Central memory CD8-positive, alpha-beta T cell (primary cell): Measurements from ENCODE around the gene SGMS1.

Experiments used
- ATAC-seq: fragments of 150-1000 bp; cut with Tn5 transposase; replicated peaks from 2 replicates; pipeline ENCODE4 v1.10.0; 2022; ENCODE audit warnings: mild to moderate bottlenecking, moderate FRiP score, moderate number of reproducible peaks; ENCODE audit not compliant: poor library complexity, severe bottlenecking; ENCODE audit errors: extremely low read depth
- DNase-seq, 2 donors: peaks; one replicate each; pipeline ENCODE4 v3.0.0; 2021; ENCODE audit warnings: low spot score in 2 of 2
- H3K27ac Mint-ChIP-seq: one replicate; pipeline ENCODE4 v1.8.0; 2022; ENCODE audit warnings: low read depth, mild to moderate bottlenecking, moderate library complexity, mixed read lengths
- H3K27me3 Mint-ChIP-seq: one replicate; pipeline ENCODE4 v1.8.0; 2022; ENCODE audit warnings: mixed read lengths
- H3K36me3 Mint-ChIP-seq: one replicate; pipeline ENCODE4 v1.8.0; 2022; ENCODE audit warnings: mild to moderate bottlenecking, moderate library complexity, mixed read lengths; ENCODE audit not compliant: insufficient read depth
- H3K4me1 Mint-ChIP-seq: one replicate; pipeline ENCODE4 v1.8.0; 2022; ENCODE audit warnings: mixed read lengths
- H3K4me3 Mint-ChIP-seq: one replicate; pipeline ENCODE4 v1.8.0; 2022; ENCODE audit warnings: mild to moderate bottlenecking, moderate library complexity, mixed read lengths
- H3K9me3 Mint-ChIP-seq: one replicate; pipeline ENCODE4 v1.8.0; 2022; ENCODE audit warnings: mixed read lengths

The SGMS1 gene

DNA sequence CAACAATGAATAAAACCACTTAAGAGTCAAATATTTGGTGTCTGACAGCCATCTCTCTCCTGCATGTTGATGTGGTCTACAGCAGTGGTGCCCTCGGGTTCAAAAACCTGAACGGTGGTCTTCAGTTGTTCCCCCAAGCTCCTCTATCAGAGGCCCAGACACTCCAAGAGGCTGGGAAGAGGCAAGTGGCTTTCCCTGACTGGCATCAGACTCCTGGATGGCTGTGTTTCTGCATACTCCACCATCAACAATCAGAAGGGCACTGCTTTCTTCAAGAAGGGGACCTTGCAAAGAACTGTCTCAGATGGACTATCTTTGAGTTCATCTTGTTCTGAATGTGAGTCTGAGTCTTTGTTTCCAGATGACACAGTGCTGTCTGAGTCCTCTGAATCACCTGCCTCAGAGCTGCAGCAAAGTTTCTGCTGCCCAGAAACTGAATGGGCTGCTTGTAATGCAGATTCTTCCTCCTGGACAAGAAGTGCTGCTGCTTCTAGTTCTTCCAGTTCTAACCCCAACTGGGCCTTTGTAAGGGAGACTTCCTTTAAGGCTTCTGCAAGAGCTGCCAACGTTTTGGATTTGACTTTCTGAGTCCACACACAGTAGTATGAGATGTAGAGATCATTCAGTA lies 5.9 kb upstream of the SGMS1 start:
- no peaks in the 10 kb centered on the region for H3K9me3 Mint-ChIP-seq
- no peaks in the 10 kb centered on the region for H3K27me3 Mint-ChIP-seq
- no peak for ATAC-seq
- H3K4me3 Mint-ChIP-seq: no peak overlapping the region
- DNase-seq: no peak
- H3K36me3 Mint-ChIP-seq: peaks cover 10% of the 10 kb centered on the region
- H3K4me1 Mint-ChIP-seq: peaks cover 12% of the 10 kb centered on the region
- no peak overlapping the region for H3K27ac Mint-ChIP-seq

DNA sequence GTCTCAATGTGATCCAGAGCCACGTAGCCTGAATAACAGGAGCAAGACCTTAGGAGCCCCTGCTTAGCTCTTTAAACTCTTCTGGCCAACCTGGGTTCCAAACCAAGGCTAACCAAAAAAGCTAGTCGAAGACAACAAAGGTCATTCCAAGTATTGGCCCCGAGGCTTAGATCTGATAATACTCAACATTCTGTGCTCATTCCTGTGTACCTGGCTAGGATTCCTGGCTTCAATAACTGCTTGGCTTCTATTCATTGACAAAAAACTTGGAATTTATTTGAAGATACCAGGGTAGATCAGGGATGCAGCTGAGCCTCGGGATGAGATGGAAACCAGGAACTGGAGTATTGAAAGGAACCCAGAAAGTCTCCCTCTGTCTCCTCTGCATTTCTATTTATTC lies 4.1 kb upstream of the SGMS1 start:
- no peak overlapping the region for H3K27ac Mint-ChIP-seq
- H3K36me3 Mint-ChIP-seq: peaks cover 18% of the 10 kb centered on the region
- no peak for ATAC-seq
- H3K9me3 Mint-ChIP-seq: no peaks in the 10 kb centered on the region
- H3K4me1 Mint-ChIP-seq: peaks cover 7% of the 10 kb centered on the region
- no peak for DNase-seq
- H3K4me3 Mint-ChIP-seq: no peak overlapping the region
- no peaks in the 10 kb centered on the region for H3K27me3 Mint-ChIP-seq

DNA sequence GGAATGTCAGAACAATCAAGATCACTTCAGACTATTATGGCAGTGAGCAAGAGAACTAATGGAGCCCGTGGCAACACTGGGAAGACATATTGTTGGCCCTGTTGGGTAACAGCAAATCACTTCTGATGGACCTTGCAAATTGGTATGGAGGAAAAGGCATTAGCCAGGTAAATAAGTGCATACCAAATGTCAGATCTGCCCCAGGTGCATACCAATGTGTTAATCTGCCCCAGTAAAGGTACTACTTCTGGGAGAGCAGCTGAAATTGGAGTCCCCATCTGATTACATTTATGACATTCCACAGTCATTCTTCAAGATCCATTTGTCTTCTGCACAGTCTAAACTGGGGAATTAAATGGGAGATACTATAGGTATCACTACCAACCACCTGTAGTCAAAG lies 3.7 kb upstream of the SGMS1 start:
- Mint-ChIP-seq H3K4me3 (no peak overlapping the region), H3K36me3 (peaks cover 19% of the 10 kb centered on the region)

DNA sequence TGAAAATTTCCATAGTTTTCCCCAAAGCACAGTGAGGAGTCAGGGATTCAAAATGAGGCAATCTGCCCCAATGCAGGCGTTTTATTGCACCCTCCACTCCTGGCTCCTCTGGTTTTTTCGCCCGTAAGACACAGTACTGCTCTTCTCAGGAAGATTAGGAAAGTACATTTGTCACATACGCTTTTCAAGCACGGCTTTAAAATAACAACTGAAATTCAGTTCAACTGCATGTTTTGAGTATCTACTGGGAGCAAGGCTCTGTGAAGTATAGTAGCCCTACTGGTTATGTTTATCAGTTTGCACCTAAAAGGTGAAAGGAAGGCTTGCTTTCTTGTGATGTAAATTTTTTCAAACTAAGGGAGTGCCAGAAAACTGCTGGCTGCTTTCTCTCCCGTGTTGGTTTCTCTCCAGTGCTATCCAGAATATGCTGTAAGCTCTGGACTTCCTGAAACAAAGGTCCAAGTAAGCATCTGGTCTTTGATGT lies 1.9 kb upstream of the SGMS1 start:
- Mint-ChIP-seq H3K27me3 (no peaks in the 10 kb centered on the region), H3K4me3 (peak overlapping the region; percentile 92)
- no peak for ATAC-seq

More for the DNA sequence above, 3.7 kb upstream of the SGMS1 start:
- Mint-ChIP-seq H3K9me3 (no peaks in the 10 kb centered on the region), H3K27ac (no peak overlapping the region), H3K27me3 (no peaks in the 10 kb centered on the region), H3K4me1 (peaks cover 10% of the 10 kb centered on the region)
- ATAC-seq (no peak), DNase-seq (no peak)

DNA sequence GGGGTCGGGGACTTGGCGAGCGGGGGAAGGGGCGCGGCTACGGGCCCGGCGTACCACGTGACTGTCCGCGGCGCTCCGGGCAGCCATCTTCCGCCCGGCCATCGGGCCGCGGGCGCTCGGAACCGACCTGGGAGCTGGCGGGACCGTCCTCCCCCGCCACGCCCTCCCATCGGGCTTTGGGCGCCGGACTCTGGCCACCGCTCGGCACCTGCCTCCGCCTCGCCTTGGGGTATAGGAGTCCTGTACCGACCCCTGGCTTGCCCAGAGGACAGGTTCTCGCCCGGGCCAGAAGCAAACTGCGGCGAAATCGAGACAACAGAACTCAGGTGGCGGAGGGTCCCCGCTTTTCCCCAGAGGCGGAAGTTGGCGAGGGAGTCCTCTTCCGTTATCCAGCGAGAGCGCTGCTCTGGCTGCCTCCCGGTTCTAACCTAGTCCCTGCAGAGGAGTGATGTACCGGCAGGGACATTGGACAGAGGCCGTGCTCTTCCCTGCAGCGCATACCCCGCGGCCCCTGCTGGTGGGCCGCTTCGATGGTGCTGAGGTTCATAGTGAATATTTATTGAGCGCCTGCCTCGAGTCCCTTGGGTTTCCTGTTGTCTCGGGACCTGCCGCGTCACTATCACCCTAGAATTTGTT lies 1.2 kb upstream of the SGMS1 start:
- peak; percentile 40 to 55 for DNase-seq
- Mint-ChIP-seq H3K27me3 (no peaks in the 10 kb centered on the region), H3K36me3 (peaks cover 25% of the 10 kb centered on the region)

More for the DNA sequence above, 1.9 kb upstream of the SGMS1 start:
- DNase-seq: no peak
- peaks cover 15% of the 10 kb centered on the region for H3K4me1 Mint-ChIP-seq
- no peaks in the 10 kb centered on the region for H3K9me3 Mint-ChIP-seq
- H3K27ac Mint-ChIP-seq: peak overlapping the region; percentile 93
- peaks cover 23% of the 10 kb centered on the region for H3K36me3 Mint-ChIP-seq

DNA sequence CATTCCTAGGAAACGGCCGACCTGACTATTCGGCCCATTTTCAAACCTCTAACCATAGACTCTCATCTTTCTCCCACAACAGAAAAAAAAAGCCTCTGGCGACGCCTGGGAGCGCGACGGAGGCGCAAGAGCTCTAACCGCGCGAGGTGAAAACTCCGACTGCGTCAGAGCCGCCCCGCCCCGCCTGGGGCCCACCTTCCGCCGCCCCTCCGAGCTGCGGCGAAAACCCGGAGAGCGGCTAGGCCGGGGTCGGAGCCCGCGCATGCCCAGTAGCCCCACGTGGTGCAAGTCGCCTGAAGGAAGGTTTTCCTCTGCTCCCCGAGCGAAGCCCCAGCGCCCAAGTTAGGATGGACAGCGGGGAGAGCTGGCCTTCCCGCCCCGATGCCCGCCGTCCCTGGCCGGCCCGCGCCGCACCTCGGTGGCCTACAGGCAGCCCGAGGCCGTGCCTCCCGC lies 683 bp upstream of the SGMS1 start:
- DNase-seq (peak; percentile 93 to 94), ATAC-seq (peak; percentile 69)
- Mint-ChIP-seq H3K4me3 (peak overlapping the region; percentile 92), H3K4me1 (peaks cover 26% of the 10 kb centered on the region), H3K27me3 (no peaks in the 10 kb centered on the region), H3K36me3 (peaks cover 25% of the 10 kb centered on the region), H3K27ac (peak overlapping the region; percentile 93), H3K9me3 (no peaks in the 10 kb centered on the region)

More for the DNA sequence above, 1.2 kb upstream of the SGMS1 start:
- peak overlapping the region; percentile 93 for H3K27ac Mint-ChIP-seq
- peak overlapping the region; percentile 92 for H3K4me3 Mint-ChIP-seq
- no peaks in the 10 kb centered on the region for H3K9me3 Mint-ChIP-seq
- H3K4me1 Mint-ChIP-seq: peaks cover 20% of the 10 kb centered on the region
- ATAC-seq: peak; percentile 48

DNA sequence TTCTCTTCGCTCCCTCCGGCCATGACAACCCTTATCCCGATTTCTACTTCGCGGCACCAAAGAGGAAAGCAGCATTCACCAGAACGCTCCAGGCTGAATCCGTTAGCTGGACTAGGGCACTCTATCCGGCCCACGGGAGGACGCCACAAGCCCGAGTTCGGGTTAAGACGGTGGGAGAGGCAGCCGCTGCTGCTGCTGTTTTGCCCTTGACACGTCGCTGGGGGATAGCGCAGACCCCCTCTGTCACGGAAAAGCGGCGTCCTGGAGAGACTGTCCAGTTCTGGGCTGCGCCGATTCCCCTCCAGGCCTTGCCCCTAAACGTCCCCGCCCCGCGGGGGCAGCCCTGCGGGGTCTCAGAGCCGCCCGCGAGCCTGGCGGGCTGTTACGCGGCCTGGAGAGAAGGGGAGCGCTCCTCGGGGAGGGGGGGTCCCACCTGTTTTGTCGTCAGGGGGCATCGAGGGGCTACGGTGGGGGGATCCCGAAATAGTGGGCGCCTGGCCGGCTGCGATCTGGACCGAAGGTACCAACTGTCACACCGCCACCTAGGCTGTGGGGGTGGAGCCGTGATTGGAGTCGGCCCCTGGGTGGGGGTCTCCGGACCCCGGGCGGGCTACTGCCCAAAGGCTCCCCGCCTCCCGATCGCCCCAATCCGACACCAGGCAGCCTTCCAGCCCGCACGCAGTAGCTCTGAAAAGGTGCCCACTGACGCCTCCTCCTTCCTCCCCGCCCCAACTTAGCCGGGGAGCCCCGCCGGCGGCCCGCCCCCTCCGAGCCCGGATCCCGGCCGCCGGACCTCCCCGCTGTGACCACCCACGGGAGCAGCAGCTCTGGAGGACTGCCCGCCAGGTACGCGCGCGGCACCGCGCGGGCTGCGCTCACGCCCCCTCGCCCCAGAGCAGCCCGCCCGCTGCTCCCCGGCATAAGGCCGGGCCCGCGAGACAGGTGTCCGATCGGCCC lies 772 bp downstream of the SGMS1 start:
- no peaks in the 10 kb centered on the region for H3K27me3 Mint-ChIP-seq
- DNase-seq: peak; percentile 27 to 36
- H3K9me3 Mint-ChIP-seq: no peaks in the 10 kb centered on the region
- peak; percentile 6 for ATAC-seq
- peak overlapping the region; percentile 92 for H3K4me3 Mint-ChIP-seq
- peak overlapping the region; percentile 93 for H3K27ac Mint-ChIP-seq
- H3K4me1 Mint-ChIP-seq: peaks cover 40% of the 10 kb centered on the region
- H3K36me3 Mint-ChIP-seq: peaks cover 25% of the 10 kb centered on the region

DNA sequence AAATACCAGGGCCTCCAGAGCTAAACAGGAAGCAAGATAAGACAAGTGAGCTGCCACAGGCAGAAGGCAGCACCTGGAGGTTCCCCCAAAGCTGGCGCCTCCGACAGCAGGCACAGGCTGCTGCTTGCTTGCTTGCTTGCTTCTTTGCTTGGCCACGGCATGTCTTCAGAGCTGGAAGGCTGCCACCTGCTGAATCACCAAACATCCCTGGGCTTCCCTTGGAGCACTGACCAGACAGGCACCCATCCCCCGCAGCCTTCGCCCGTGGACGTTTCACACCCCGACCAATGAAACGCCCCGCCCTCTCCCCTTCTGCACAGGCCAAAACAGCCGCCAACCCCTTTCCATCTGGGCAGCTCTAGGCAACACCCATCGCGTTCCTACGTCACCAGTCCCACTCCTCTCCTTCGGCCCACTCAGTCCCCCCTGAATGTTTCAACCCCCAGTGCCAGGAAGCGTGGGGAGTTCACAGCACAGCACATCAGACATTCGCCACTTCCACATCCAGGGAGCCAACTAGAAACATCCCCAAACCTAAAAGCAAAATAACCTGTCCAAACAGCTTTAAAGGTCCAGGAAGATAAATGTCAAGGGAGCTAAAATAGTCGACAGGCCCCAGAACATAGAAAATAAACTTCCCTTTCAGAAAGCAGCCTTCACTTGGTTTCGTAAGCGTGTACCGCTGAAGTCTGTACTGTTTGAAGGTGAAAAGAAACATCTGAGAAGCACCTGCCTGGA lies 1.6 kb downstream of the SGMS1 start:
- Mint-ChIP-seq H3K4me1 (peaks cover 43% of the 10 kb centered on the region), H3K36me3 (peaks cover 25% of the 10 kb centered on the region), H3K4me3 (peak overlapping the region; percentile 92), H3K27ac (peak overlapping the region; percentile 93), H3K9me3 (no peaks in the 10 kb centered on the region), H3K27me3 (no peaks in the 10 kb centered on the region)
- ATAC-seq: peak; percentile 34
- DNase-seq: peak; percentile 40 to 57

DNA sequence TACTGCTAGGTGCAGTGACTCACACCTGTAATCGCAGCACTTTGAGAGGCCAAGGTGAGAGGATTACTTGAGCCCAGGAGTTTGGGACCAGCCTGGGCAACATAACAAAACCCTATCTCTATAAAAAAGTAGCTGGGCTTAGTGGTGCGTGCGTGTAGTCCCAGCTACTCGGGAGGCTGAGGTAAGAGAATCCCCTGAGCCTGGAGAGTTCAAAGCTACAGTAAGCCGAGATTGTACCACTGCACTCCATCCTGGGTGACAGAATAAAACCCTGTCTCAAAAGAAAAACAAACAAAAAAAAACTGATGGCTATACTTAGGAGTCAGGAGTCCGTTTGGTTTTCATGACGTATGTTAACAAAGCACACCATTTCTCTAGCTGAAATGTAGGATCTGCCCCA lies 2.9 kb downstream of the SGMS1 start:
- Mint-ChIP-seq H3K4me1 (peaks cover 50% of the 10 kb centered on the region), H3K4me3 (peak overlapping the region; percentile 10), H3K27me3 (no peaks in the 10 kb centered on the region), H3K9me3 (no peaks in the 10 kb centered on the region), H3K36me3 (peaks cover 25% of the 10 kb centered on the region), H3K27ac (no peak overlapping the region)
- DNase-seq (no peak), ATAC-seq (no peak)

DNA sequence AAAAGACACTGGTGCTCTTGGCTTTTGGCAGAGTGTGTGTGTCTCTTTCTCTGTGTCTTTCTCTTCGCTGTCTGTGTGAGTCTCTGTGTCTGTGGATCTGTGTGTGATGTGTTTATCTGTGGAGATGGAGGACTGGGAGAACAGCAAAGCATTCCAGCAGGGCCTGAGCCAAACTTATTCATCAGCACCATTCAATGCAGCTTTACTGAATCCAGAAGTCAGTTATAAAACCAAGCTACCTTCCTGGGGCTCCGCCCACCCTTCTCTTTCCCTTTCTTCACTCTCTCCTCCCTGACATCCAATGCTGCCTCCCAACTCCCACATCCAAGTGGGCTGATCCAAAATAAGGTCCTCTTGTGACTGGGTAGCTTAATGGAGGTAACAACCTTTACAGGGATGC lies 3.9 kb downstream of the SGMS1 start:
- Mint-ChIP-seq H3K27me3 (no peaks in the 10 kb centered on the region), H3K27ac (no peak overlapping the region), H3K9me3 (no peaks in the 10 kb centered on the region), H3K4me1 (peaks cover 48% of the 10 kb centered on the region), H3K4me3 (peak overlapping the region; percentile 10), H3K36me3 (peaks cover 18% of the 10 kb centered on the region)
- ATAC-seq (no peak), DNase-seq (no peak)

DNA sequence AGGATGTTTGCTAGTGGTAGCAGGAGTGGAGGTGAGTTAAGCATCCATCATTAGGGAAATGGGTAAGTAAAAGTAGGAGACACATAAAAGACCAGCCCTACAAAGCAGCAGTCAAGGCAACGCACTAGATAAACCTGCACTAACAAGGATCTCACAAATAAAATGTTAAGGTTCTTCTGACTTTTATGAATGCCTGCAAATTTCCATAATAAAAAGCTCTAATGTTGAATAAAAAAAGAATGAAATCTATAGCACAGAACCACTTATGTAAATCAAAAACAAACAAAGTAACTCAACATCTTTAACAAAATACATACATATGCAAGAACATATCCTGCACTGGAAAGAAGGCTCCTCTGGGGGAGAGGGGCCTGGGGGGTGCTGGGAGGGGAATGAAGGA lies 4.6 kb downstream of the SGMS1 start:
- no peak overlapping the region for H3K4me3 Mint-ChIP-seq
- H3K27ac Mint-ChIP-seq: peak overlapping the region; percentile 33
- H3K4me1 Mint-ChIP-seq: peaks cover 55% of the 10 kb centered on the region
- ATAC-seq (no peak), DNase-seq (no peak)
- no peaks in the 10 kb centered on the region for H3K9me3 Mint-ChIP-seq
- H3K36me3 Mint-ChIP-seq: peaks cover 15% of the 10 kb centered on the region
- no peaks in the 10 kb centered on the region for H3K27me3 Mint-ChIP-seq

DNA sequence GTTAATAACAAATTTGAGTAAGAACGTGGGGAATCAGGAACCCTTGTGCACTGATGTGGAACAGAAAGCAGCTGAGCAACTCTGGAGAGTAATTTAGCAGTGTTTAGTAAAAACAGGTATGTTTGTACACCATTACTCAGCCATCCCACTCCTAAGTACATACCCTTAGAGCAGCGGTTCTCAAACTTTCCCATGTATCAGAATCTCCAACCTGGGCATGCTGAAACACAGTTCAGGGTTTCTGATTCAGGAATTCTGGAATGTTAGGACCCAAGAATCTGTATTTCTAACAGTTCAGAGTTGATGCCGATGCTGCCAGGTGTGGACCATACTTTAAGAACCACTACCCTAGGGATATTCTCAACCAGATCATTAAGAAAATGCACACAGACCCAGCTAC lies 5.1 kb downstream of the SGMS1 start:
- Mint-ChIP-seq H3K27me3 (no peaks in the 10 kb centered on the region), H3K4me1 (peaks cover 55% of the 10 kb centered on the region), H3K36me3 (peaks cover 12% of the 10 kb centered on the region), H3K27ac (peak overlapping the region; percentile 33), H3K4me3 (no peak overlapping the region), H3K9me3 (no peaks in the 10 kb centered on the region)
- ATAC-seq (no peak), DNase-seq (no peak)
